Measurements from ENCODE around the gene ARMC8.

DNA sequence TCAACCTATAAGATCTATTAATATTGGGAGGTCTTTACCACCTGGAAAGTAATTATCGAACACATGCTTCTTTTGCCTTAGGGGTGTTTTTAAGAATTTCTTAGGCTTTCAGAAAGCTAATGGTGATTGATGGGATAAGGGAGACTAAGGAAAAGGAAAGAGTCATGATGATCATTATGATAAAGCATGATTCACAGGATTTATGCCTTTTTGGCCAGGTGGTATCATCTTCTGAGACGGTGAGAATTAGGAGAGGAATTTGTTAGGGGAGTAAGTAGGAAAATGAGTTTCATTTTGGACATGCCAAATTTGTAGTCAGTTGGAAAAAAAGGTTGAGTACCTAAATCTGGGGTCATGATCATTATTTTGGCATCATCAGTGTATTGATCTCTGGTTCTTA, 8.9 kb downstream of the ARMC8 start:
- TF ChIP-seq, protein P1, sequence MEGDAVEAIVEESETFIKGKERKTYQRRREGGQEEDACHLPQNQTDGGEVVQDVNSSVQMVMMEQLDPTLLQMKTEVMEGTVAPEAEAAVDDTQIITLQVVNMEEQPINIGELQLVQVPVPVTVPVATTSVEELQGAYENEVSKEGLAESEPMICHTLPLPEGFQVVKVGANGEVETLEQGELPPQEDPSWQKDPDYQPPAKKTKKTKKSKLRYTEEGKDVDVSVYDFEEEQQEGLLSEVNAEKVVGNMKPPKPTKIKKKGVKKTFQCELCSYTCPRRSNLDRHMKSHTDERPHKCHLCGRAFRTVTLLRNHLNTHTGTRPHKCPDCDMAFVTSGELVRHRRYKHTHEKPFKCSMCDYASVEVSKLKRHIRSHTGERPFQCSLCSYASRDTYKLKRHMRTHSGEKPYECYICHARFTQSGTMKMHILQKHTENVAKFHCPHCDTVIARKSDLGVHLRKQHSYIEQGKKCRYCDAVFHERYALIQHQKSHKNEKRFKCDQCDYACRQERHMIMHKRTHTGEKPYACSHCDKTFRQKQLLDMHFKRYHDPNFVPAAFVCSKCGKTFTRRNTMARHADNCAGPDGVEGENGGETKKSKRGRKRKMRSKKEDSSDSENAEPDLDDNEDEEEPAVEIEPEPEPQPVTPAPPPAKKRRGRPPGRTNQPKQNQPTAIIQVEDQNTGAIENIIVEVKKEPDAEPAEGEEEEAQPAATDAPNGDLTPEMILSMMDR (IDR thresholded peaks at IDR 0.05) = no peak
- no peak for TF ChIP-seq POLR2A (IDR thresholded peaks at IDR 0.05)
